Left lung (tissue), 10 donors: ENCODE data around the gene TMC5. TPM values are rescaled to one million over a fixed set of nuclear protein-coding genes. Genes with fewer than 3 reads are reported as not detected.
A peak's percentile ranks its signal among the peaks of the same experiment; 100 is the strongest.
"Not testable (repeated sequence)": the region's sequence is repeated elsewhere in the genome, so short reads cannot be mapped to it uniquely, and the experiment has no call there.

Source experiments
- ATAC-seq: fragments of 200-7000 bp; cut with Tn5 transposase; one replicate; pipeline ENCODE4 v1.9.1; 2020; ENCODE audit warnings: moderate library complexity
- DNase-seq, 4 donors: peaks; one replicate each; pipeline ENCODE4 v3.0.0-alpha.2; 2013 to 2020
- H3K27ac ChIP-seq, 2 donors: fragments of 200-600 bp; sonication (generic) in 1 of 2; one replicate each; pipeline versions ENCODE4 v1.5.0 to v1.8.0; 2020 to 2021
- H3K27me3 ChIP-seq, 2 donors: fragments of 200-600 bp; sonication (generic) in 1 of 2; one replicate each; pipeline versions ENCODE4 v1.5.0 to v1.8.0; 2020 to 2021
- H3K36me3 ChIP-seq, 2 donors: fragments of 200-600 bp; sonication (generic) in 1 of 2; one replicate each; pipeline versions ENCODE4 v1.5.0 to v1.8.0; 2020 to 2021
- H3K4me1 ChIP-seq, 2 donors: fragments of 200-600 bp; one replicate each; pipeline ENCODE4 v1.8.0; 2021
- H3K4me3 ChIP-seq, 2 donors: fragments of 200-600 bp; sonication (generic) in 1 of 2; one replicate each; pipeline versions ENCODE4 v1.5.0 to v1.8.0; 2020 to 2021; ENCODE audit warnings: mild to moderate bottlenecking in 1 of 2
- H3K9me3 ChIP-seq, 2 donors: fragments of 200-600 bp; sonication (generic) in 1 of 2; one replicate each; pipeline versions ENCODE4 v1.5.0 to v1.8.0; 2020 to 2021
- CTCF ChIP-seq, 2 donors: fragments of 200-600 bp; sonication (generic) in 1 of 2; IDR thresholded peaks; one replicate each; pipeline versions ENCODE4 v1.5.0 to v1.8.0; 2021; ENCODE audit warnings: antibody characterized with exemption in 2 of 2
- intact Hi-C, 2 donors: fragments of 100-400 bp; cut with DNase I; formaldehyde crosslinking; loops; one replicate each; pipeline versions ENCODE4 v1.11.2 to v1.14.2; 2022
- polyA plus RNA-seq, 6 donors: library from polyadenylated mRNA; unstranded; fragments of 120-200 nt; gene quantifications; one replicate each; pipeline ENCODE4 v1.2.1, GENCODE V29; 2013; ENCODE audit not compliant: insufficient read length in 6 of 6
- total RNA-seq, 2 donors: library from RNA; stranded (reverse); fragmentation: NEBNext Ultra II Directional; extraction: Animal tissue kit (Norgen Biotek cat#: 25700); gene quantifications; one replicate each; pipeline ENCODE4 v1.2.1, GENCODE V29; 2021
- donor health status: DM: no; HTN: yes; CAD: no.
- donor health status: DM: no; HTN: no; CAD: no.

TMC5 gene
- total and polyA plus RNA-seq, 8 donors: 4.1 to 105 (median 8.4) TPM

GRCh38 chr16:19382887-19383816 is 34.5 kb upstream of the TMC5 start:
- Histone ChIP-seq H3K27me3 (no peaks in the 10 kb centered on the region), H3K36me3 (no peaks in the 10 kb centered on the region), H3K4me3 (no peak overlapping the region), H3K4me1 (peaks cover 2 to 7% of the 10 kb centered on the region in 2 donors), H3K27ac (peak overlapping the region; percentile 61 to 70), H3K9me3 (peaks cover 0 to 3% of the 10 kb centered on the region in 2 donors)
- peak in 3 of 4 donors; percentile 46 to 89 (median 86) for DNase-seq
- peak; percentile 81 for ATAC-seq
- TF ChIP-seq CTCF (IDR thresholded peaks at IDR 0.05): no peak
- intact Hi-C loops: no loop called here

- peaks cover 0 to 3% of the 10 kb centered on the region in 2 donors for H3K9me3 ChIP-seq
- no peak for TF ChIP-seq CTCF (IDR thresholded peaks at IDR 0.05)
- peak in 2 of 4 donors; percentile 64 to 81 for DNase-seq
- peaks cover 2 to 7% of the 10 kb centered on the region in 2 donors for H3K4me1 ChIP-seq
- no peak overlapping the region for H3K27ac ChIP-seq
- H3K27me3 ChIP-seq: no peaks in the 10 kb centered on the region
- peak; percentile 32 for ATAC-seq
- no peak overlapping the region for H3K4me3 ChIP-seq
- intact Hi-C loops: loop anchor here in 1 of 2 donors (5.0 kb wide), 1 partner anchor 118 kb away; no protein-coding TSS in a partner anchor
- H3K36me3 ChIP-seq: no peaks in the 10 kb centered on the region
These were observed 33.0 kb upstream of the TMC5 start for GRCh38 chr16:19384656-19385055.

GRCh38 chr16:19386525-19386924 is 31.2 kb upstream of the TMC5 start:
- peaks cover 0 to 3% of the 10 kb centered on the region in 2 donors for H3K9me3 ChIP-seq
- no peaks in the 10 kb centered on the region for H3K27me3 ChIP-seq
- H3K36me3 ChIP-seq: no peaks in the 10 kb centered on the region
- TF ChIP-seq CTCF (IDR thresholded peaks at IDR 0.05): no peak
- intact Hi-C loops: loop anchor here in 1 of 2 donors (5.0 kb wide), 1 partner anchor 116 kb away; no protein-coding TSS in a partner anchor
- DNase-seq: no peak
- no peak overlapping the region for H3K4me3 ChIP-seq
- ATAC-seq: no peak
- H3K4me1 ChIP-seq: peaks cover 0 to 2% of the 10 kb centered on the region in 2 donors
- no peak overlapping the region for H3K27ac ChIP-seq

- ATAC-seq: peak; percentile 87
These were observed 28.4 kb upstream of the TMC5 start for GRCh38 chr16:19389246-19389645.

GRCh38 chr16:19391185-19391776 is 26.4 kb upstream of the TMC5 start:
- H3K4me1 ChIP-seq, H3K27ac ChIP-seq, intact Hi-C loops, ATAC-seq, H3K4me3 ChIP-seq, DNase-seq, H3K36me3 ChIP-seq, H3K9me3 ChIP-seq, H3K27me3 ChIP-seq: not testable (repeated sequence)

More at GRCh38 chr16:19389246-19389645, 28.4 kb upstream of the TMC5 start:
- Histone ChIP-seq H3K9me3 (peaks cover 0 to 3% of the 10 kb centered on the region in 2 donors), H3K4me1 (no peaks in the 10 kb centered on the region), H3K27ac (peak overlapping the region in 1 of 2 donors; percentile 39), H3K36me3 (no peaks in the 10 kb centered on the region), H3K4me3 (no peak overlapping the region), H3K27me3 (no peaks in the 10 kb centered on the region)
- peak in 3 of 4 donors; percentile 63 to 79 (median 73) for DNase-seq
- intact Hi-C loops: loop anchor here in 1 of 2 donors (5.0 kb wide), 1 partner anchor 113 kb away; no protein-coding TSS in a partner anchor
- peak; percentile 34 to 52 for TF ChIP-seq CTCF (IDR thresholded peaks at IDR 0.05)
